HG03521 (cell line): Measurements from ENCODE around the gene MRM3.
"Not testable (repeated sequence)": the region's sequence is repeated elsewhere in the genome, so short reads cannot be mapped to it uniquely, and the experiment has no call there.

Experiments used
- ATAC-seq: cut with Tn5 transposase; IDR thresholded peaks from one replicate; pipeline ENCODE4 v1.9.1; 2021; ENCODE audit warnings: mild to moderate bottlenecking, moderate library complexity; ENCODE audit not compliant: unreplicated experiment

Gene MRM3

GRCh38 chr17:753418-753817, 28.7 kb upstream of the MRM3 start:
- ATAC-seq, result no peak

GRCh38 chr17:755319-755961, 26.7 kb upstream of the MRM3 start:
- not testable (repeated sequence) for ATAC-seq

DNA sequence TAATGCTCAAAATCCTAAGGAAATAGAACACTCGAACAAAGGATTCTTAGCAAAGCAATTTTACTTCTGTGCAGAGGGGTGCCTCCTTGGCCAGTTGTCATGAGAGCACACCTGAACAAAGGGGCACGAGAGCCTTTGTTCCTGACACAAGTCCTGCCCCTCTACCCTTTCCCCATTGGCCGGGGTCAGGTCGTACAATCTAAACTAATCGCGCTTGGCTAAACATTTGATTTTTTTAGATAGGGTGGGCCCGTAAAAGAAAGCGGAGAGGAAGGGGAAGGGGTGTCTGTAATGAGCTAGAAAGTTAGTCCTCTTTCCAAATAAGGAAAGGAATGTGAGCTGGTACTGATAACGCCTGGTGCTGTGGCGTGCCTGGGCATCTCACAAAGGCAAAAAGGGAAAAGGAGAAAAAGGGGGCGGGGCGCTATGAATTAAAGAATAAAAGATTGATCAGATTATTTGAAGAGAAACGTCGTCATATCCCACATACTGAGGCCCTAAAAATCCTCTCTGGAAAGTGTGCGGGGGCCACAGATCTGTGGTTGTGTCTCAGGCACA, 26.1 kb upstream of the MRM3 start:
- ATAC-seq, result not testable (repeated sequence)

DNA sequence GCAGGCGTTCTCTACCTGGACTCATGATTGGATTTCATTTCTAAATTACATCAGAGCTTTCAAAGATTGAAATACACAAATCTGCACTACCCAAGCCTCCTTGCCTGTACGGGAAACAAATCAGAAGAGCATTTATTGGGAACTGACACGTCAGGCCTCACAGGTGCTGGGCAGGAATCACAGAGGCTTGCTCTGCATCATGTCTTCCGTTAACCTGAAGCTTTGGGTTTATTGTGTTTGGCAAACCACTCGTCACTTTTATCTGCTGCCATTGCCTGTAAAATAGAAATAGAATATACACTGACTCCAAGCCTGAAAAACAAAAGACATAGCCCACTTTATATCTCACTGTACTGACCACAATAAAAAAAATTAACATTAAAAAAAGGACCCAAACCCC, 22.2 kb upstream of the MRM3 start:
- no peak for ATAC-seq

DNA sequence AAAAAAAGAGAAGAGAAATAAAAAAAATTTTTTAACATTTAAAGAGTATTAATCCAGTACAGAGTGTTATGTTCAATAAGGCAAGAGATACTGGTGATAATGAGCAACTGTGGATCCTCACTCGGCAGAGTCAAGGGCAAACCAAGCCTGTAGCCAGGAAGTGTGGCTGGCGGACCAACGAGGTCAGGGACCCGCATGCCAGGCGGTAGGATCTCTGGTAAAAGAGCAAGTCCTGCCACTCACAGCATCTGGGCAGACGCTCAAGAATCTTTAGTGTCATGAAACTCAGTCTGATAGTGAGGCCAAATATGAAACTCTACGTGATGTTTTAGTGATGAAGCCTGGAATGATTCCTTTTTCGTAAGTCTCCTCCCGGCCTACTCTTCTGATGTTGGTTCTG, 21.8 kb upstream of the MRM3 start:
- ATAC-seq, result no peak

DNA sequence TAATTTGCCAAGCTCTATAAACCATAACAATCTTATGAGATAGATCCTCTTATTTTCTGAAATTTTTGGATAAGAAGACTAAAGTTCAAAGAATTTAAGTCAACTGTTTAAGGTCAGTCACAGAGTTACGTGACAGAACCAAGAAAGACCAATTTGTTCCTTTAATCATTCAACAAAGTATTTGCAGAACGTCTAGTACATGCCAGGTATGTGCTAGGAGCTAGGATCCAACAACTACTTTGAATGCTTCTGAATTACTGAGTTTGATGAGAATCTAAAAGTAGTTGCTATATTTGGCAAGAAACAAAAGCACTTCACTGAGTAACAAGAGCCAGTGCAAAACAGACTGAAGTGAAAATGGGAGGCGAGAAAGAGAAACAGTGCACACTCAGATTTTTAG, 15.1 kb upstream of the MRM3 start:
- ATAC-seq, result no peak

- ATAC-seq, result no peak
Observed at GRCh38 chr17:773016-773415, 9.1 kb upstream of the MRM3 start.

DNA sequence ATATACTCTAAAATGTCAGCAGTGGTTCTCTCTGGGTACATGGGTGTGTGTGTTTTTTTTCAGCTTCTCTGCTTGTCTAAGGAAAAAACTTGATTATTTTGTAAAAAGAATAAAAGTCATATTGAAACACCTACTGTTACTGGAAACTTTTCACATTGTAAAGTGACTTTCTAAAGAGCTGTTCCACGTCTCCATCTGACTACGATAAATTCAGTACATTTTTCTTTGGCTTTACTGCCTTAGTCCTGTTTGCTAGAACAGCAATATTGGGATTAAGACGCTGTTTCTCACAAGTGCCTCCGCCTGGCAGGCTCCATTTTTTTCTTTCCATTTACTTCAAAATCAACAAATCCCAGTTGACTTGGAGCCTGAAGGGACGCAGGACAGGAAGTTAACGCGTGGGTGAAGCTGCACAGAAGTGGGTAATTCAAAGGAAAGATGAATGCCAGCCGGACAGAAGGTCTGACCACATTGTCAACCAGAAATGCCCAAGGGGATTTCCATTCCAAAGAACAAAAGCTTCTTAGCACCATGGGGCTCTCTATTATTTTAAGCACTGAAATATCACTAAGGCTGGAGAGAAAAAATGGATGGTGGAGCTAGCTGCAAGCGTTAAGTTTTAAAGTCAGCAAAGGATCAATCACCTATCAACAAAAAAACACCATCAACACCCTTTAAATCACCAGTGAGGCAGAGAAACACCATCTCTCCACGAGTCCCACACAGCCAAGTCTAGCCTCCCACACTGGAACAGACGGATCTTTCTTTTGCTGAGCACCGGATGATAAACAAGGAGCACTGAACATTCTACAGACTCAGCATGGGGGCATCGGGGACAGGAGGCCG, 8.5 kb upstream of the MRM3 start:
- no peak for ATAC-seq

GRCh38 chr17:774313-774584, 7.9 kb upstream of the MRM3 start:
- ATAC-seq, result no peak

DNA sequence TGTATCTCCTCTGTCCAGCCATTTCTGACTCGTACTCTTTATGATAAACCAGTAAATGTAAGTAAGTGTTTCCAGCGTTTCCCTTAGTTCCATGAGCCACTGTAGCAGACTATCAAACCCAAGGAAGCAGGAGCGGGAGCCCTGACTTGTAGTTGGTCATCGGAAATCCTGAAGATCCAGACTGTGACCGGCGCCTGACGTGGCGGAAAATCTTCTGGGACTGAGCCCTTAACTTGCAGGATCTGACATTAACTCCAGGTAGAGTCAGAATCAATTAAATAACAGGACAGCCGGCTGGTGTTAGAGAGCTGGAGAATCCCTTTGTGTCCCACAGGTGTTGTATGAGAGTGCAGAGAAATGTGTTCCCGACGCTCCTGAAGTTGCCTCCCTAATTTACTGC, 4.1 kb upstream of the MRM3 start:
- no peak for ATAC-seq

DNA sequence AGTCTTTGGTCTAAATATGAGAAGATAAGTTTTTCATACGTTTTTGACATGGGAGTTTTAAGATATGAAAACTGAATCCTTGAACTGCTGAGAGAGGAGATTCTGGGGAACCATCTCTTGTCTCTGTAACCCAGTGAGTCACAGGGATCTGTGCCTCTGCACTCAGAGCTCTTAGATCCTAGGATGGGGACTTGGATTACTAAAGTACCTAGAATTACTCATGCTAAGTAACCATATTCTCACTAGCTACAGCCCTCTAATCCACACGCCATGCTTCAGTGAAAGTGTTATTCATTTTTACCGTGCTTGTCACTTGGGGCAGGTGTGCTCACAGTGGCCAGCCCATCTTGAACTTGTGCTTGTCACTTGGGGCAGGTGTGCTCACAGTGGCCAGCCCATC, 2.0 kb downstream of the MRM3 start:
- no peak for ATAC-seq

DNA sequence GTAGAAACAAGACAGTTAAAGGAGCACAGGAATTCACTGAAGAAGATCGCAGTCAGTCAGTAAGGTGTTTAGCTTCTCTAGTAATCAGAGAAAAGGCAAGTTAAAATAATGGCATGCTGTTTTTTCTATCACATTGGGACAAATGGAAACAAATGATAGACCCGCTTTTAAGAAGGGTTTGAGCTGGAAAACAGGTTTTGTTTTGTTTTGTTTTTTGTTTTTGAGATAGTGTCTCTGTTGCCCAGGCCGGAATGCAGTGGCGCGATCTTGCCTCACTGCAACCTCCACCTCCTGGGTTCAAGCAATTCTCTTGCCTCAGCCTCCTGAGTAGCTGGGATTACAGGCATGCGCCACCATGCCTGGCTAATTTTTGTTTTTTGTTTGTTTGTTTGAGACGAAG, 3.7 kb downstream of the MRM3 start:
- not testable (repeated sequence) for ATAC-seq

DNA sequence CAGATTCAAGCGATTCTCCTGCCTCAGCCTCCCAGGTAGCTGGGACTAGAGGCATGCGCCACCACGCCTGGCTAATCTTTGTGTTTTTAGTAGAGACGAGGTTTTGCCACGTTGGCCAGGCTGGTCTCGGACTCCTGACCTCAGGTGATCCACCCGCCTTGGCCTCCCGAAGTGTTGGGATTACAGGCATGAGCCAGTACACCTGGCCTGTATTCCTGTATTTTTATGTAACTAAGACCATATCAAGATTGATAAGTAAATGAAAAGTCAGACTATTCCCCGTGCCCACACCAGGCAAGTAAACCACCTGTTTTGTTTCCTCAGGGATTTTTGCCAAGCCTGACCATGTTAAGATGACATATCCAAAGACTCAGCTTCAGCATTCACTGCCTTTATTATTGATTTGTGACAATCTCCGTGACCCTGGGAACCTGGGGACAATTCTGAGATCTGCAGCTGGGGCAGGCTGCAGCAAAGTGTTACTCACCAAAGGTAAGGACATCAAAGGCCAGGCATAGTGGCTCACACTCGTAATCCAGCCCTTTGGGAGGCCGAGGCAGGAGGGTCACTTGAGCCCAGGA, 5.6 kb downstream of the MRM3 start:
- no peak for ATAC-seq

GRCh38 chr17:788551-788950, 6.4 kb downstream of the MRM3 start:
- no peak for ATAC-seq

DNA sequence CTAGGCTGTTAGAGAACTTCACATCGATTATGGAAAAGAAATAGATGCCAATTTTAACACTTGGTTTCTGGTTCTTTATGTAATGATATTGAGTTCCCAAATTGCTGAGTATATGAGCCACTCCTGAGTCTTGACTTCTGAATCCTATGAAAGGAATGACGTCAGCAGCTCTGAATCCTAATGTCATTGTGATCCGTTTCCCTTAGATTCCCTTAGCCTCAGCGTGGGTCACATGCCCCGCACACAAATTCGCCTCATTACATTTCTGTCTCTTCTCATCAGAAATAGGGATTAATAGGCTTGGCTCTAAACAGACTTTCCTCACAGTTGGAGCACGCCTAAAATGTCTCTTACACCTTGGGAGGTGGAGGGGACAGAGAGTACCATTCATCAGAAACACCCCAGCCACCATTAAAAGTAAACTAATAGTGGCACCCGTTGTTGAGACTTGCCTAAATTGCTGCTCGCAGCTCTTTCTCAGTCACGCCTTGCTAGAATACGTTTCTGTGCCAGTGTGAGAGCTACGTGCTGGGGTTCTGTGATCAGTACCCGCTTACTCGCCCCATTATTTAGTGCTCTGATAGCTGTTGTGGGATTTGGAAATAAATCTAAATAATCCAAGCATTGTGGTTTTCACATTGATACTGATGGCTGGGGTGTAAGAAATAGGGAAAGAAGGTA, 7.1 kb downstream of the MRM3 start:
- no peak for ATAC-seq

DNA sequence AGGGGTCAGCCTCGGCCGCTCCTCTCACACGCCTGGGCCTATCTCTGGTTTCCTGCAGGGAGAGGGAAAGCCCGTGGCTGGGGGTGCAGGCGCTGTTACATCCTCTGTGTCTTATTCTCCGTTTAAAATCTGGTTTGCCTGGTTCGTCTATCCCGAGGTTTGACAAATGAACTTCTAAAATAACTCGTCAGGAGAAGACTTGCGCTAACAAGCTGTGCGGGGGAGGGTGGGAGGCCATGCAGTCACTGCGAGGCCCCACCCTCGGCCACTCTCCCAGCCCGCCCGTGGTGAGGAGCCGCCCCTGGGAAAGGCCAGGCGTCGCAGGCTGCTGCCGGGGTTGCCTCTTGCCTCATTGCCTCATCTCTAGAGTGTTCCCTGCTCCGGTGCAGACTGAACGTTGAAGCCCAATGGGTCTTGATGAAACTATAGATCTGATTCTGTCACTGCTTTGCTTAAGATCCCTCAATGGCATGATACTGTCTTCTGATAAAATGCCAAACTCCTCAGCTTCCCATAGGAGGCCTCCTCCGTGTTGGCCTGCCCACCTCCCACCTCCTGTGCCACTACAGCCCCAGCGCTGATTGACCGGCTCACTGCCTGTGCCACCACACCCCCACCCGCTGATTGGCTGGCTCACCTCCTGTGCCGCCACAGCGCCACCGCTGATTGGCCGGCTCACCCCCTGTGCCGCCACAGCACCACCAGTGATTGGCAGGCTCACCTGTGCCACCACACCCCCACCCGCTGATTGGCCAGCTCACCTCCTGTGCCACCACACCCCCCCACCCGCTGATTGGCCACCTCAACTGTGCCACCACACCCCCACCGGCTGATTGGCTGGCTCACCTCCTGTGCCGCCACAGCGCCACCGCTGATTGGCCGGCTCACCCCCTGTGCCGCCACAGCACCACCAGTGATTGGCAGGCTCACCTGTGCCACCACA, 8.0 kb downstream of the MRM3 start:
- ATAC-seq, result not testable (repeated sequence)

DNA sequence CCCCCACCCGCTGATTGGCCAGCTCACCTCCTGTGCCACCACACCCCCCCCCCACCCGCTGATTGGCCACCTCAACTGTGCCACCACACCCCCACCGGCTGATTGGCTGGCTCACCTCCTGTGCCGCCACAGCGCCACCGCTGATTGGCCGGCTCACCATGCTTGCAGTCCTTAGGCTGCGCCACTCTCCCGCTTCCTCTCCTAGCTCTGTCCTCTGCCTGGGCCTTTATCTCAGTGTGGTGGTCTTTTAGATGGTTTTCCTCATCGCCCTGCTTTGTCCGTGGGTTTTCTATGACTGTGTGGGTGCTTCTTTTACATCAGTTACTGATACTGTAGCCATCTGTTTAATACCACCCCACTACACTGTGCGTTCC, 8.7 kb downstream of the MRM3 start:
- ATAC-seq, result not testable (repeated sequence)

DNA sequence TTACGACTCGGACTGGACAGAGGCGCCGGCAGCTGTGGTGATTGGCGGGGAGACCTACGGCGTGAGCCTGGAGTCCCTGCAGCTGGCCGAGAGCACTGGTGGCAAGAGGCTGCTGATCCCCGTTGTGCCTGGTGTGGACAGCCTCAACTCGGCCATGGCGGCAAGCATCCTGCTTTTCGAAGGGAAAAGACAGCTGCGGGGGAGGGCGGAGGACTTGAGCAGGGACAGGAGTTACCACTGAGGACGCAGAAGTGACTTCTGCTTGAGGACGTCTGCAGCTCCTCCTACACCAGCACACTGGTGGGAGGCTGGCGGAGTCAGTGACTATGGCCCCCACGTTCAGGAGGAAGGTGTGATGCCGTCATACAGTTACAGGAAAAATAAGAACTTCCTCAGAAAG, 9.7 kb downstream of the MRM3 start:
- ATAC-seq, result no peak

DNA sequence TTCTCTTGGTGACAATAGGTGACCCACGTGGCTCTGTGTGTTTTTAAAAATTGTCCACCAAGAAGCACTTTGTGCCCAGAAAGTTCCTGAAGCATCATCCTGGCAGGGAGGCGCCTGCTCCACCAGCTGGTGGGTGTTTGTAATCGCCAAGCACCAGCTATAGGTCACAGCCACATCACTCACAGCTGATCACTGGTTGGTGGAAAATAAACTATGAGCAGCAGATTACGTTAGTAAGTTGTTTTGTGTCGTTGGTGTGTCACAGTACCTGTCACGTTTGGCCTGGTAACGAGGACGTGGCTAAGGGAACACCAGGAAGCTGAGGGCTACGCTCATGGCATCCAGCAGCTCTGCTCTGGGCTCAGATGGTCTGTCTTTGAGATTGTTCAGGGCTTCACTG, 10.1 kb downstream of the MRM3 start:
- no peak for ATAC-seq

DNA sequence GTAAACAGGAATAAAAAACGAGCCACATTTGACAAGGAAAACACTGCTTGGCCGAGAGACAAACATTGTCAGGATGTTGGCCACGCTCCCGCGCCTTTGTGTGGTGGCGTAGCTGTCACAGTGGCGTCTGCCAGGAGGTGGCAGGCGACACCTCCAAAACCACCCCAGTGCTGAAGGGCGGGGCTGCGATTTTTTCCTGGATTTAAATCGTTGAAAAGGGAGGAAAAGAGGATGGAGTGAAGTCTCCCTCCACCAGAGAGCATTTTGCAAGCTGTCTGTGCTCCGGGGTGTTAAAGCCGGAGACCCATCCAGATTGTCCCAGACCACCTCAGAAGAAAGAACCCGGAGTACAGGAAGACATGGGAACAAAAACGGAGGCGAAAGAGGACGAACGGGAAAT, 12.7 kb downstream of the MRM3 start:
- no peak for ATAC-seq

DNA sequence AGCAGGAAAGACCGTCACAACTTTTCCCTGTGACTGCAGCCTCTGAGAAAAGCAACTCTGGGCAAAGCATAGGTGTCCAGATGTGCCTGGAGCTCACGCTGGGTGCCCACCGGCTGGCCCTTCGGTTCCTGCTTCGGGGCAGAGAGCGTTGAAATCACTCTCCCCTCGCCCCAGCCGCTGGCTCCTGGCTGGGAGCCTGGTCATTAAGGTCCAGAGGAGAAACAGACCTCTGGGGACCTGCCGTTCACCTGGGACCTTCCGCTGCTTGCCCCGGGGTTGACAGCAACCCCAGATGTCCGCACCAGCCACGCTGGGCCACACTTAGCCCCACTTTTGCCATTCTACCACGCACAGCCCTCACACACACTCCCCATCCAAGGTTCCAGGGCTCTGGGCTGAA, 13.1 kb downstream of the MRM3 start:
- ATAC-seq, result no peak
